Uterus (tissue), 2 donors: ENCODE results near the gene ASH1L.

ENCODE experiments used
- POLR2A ChIP-seq, 2 donors: fragments of 450-650 bp; IDR thresholded peaks; one replicate each; pipeline ENCODE4 v1.6.1; 2016; ENCODE audit warnings: antibody characterized with exemption in 2 of 2, mild to moderate bottlenecking in 1 of 2, moderate library complexity in 1 of 2
- TF ChIP-seq, protein P1 (sequence below), 4 experiments: fragments of 200-600 bp in 2 of 4; fragments of 450-650 bp in 2 of 4; sonication (generic) in 2 of 4; IDR thresholded peaks; one replicate each; pipeline ENCODE4 v1.5.1; 2016 to 2019; ENCODE audit warnings: antibody characterized with exemption in 4 of 4, mild to moderate bottlenecking in 2 of 4, moderate library complexity in 1 of 4

DNA sequence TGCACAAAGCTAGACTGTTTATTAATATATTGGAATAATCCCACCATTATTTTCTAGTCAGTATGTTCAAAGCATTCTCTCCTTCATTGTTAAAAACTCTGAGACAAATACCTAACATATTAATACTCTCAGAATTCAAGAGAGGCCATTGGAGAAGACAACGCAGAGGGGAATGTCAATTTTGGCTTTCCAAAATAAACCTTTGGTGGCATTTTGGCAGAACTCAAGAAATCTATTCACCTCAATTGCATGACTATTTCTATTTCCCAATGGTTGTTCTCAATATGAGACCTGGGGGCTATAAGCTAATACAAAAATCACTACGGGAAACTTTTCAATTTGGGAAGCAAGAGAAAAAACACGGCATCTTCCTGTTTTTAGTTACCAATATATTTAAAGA, 183.4 kb downstream of the ASH1L start:
- TF ChIP-seq, protein P1, sequence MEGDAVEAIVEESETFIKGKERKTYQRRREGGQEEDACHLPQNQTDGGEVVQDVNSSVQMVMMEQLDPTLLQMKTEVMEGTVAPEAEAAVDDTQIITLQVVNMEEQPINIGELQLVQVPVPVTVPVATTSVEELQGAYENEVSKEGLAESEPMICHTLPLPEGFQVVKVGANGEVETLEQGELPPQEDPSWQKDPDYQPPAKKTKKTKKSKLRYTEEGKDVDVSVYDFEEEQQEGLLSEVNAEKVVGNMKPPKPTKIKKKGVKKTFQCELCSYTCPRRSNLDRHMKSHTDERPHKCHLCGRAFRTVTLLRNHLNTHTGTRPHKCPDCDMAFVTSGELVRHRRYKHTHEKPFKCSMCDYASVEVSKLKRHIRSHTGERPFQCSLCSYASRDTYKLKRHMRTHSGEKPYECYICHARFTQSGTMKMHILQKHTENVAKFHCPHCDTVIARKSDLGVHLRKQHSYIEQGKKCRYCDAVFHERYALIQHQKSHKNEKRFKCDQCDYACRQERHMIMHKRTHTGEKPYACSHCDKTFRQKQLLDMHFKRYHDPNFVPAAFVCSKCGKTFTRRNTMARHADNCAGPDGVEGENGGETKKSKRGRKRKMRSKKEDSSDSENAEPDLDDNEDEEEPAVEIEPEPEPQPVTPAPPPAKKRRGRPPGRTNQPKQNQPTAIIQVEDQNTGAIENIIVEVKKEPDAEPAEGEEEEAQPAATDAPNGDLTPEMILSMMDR (IDR thresholded peaks at IDR 0.05): no peak
- no peak for TF ChIP-seq POLR2A (IDR thresholded peaks at IDR 0.05)
